DMS 273 treated with DMSO at 0.1 percent for 48 hours (cell line): ENCODE data around the gene THRAP3.

Source experiments
- DNase-seq: peaks from one replicate; lab custom pipeline; 2025; lab: John Stamatoyannopoulos, UW

THRAP3 gene

GRCh38 chr1:36297062-36297461 is 72.8 kb downstream of the THRAP3 start:
- DNase-seq, result no peak

GRCh38 chr1:36298640-36299039 is 74.4 kb downstream of the THRAP3 start:
- no peak for DNase-seq

- DNase-seq, result no peak
These were observed 76.3 kb downstream of the THRAP3 start for GRCh38 chr1:36300526-36300925.

- DNase-seq, result no peak
These were observed 77.0 kb downstream of the THRAP3 start for GRCh38 chr1:36301220-36301619.

- DNase-seq, result no peak
These were observed 79.0 kb downstream of the THRAP3 start for GRCh38 chr1:36303244-36303643.

- no peak for DNase-seq
These were observed 79.6 kb downstream of the THRAP3 start for GRCh38 chr1:36303650-36304360.

- DNase-seq, result no peak
These were observed 80.3 kb downstream of the THRAP3 start for GRCh38 chr1:36304521-36304920.

- no peak for DNase-seq
These were observed 81.0 kb downstream of the THRAP3 start for GRCh38 chr1:36304970-36305914.

GRCh38 chr1:36305915-36306209 is 81.6 kb downstream of the THRAP3 start:
- no peak for DNase-seq

GRCh38 chr1:36306210-36306901 is 82.1 kb downstream of the THRAP3 start, which contains the start of gene SH3D21:
SH3D21 (plus strand) TSS chr1:36306368; CDS start chr1:36306421, 53 bp downstream.
- no peak for DNase-seq

GRCh38 chr1:36306902-36307456 is 82.7 kb downstream of the THRAP3 start:
- peak; percentile 89 for DNase-seq

GRCh38 chr1:36307601-36308330 is 83.5 kb downstream of the THRAP3 start:
- DNase-seq, result no peak

GRCh38 chr1:36309397-36309796 is 85.2 kb downstream of the THRAP3 start:
- no peak for DNase-seq

GRCh38 chr1:36320291-36320761 is 96.1 kb downstream of the THRAP3 start:
- DNase-seq, result no peak

GRCh38 chr1:36320767-36321118 is 96.5 kb downstream of the THRAP3 start:
- no peak for DNase-seq

- no peak for DNase-seq
These were observed 97.1 kb downstream of the THRAP3 start for GRCh38 chr1:36321119-36321951.

- no peak for DNase-seq
These were observed 98.0 kb downstream of the THRAP3 start for GRCh38 chr1:36322041-36322785.

GRCh38 chr1:36322786-36323635 is 98.8 kb downstream of the THRAP3 start:
- no peak for DNase-seq
